Ishikawa (cell line): ENCODE measurements around the gene AMFR.

Source experiments
- CEBPB ChIP-seq: IDR thresholded peaks from 2 replicates; pipeline ENCODE4 v1.6.1; 2012
- EP300 ChIP-seq: IDR thresholded peaks from 2 replicates; pipeline ENCODE4 v1.6.1; 2012; ENCODE audit warnings: borderline replicate concordance
- FOXM1 ChIP-seq: IDR thresholded peaks from 2 replicates; pipeline ENCODE4 v1.6.1; 2012; ENCODE audit warnings: low read depth, borderline replicate concordance
- RAD21 ChIP-seq: IDR thresholded peaks from 2 replicates; pipeline ENCODE4 v1.6.1; 2012; ENCODE audit warnings: low read depth
- YY1 ChIP-seq: IDR thresholded peaks from 2 replicates; pipeline ENCODE4 v1.6.1; 2012; ENCODE audit warnings: low read depth
- ZBTB7A ChIP-seq: IDR thresholded peaks from 2 replicates; pipeline ENCODE4 v1.6.1; 2012; ENCODE audit warnings: low read depth
- TF ChIP-seq, protein P1 (sequence below): IDR thresholded peaks from 2 replicates; pipeline ENCODE4 v1.6.1; 2012
- TF ChIP-seq, protein P2 (sequence below): IDR thresholded peaks from 2 replicates; pipeline ENCODE4 v1.6.1; 2012; ENCODE audit warnings: low read depth, mild to moderate bottlenecking
- TF ChIP-seq, protein P3 (sequence below): IDR thresholded peaks from 2 replicates; pipeline ENCODE4 v1.6.1; 2012

DNA sequence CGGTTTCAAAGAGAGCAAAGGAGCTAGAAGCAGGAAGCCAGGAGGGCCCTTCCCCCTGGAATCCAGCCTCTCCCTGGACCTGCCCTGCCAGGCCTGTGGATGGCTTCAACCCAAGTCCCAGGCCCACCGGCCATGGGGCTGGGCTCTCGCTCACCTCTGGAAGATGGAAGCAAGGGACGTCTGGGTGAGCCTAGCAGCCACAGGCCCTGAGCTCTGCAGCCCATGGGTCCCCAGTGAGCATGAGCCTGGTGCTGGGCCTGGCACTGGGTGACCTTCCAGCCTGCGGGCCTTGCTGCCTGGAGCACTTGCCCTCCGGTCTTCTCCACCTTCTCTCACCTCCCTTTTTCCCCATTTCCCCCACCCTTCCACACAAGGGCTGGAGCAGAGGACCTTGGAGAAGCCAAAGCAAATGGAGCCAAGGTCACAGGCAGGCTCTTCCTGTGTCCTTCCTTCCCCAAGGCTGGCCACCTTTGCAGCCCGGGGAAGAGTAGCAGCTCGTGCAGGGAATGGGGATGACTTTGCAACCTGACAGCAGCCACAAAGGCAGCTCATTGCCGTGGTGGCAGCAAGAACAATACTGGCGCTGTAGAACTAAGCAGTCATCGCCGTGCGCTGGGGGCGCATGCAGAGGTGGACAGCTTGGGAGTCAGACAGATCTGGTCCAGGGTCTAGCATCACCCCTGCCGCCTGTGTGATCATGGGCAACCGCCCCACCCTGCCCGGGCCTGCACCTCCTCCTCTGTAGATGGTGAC is 86.6 kb downstream of the AMFR start:
- TF ChIP-seq EP300: no peak
- TF ChIP-seq RAD21: no peak
- TF ChIP-seq, protein P1, sequence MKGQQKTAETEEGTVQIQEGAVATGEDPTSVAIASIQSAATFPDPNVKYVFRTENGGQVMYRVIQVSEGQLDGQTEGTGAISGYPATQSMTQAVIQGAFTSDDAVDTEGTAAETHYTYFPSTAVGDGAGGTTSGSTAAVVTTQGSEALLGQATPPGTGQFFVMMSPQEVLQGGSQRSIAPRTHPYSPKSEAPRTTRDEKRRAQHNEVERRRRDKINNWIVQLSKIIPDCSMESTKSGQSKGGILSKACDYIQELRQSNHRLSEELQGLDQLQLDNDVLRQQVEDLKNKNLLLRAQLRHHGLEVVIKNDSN: no peak
- TF ChIP-seq ZBTB7A: no peak
- no peak for TF ChIP-seq FOXM1
- TF ChIP-seq YY1: no peak
- TF ChIP-seq, protein P2, sequence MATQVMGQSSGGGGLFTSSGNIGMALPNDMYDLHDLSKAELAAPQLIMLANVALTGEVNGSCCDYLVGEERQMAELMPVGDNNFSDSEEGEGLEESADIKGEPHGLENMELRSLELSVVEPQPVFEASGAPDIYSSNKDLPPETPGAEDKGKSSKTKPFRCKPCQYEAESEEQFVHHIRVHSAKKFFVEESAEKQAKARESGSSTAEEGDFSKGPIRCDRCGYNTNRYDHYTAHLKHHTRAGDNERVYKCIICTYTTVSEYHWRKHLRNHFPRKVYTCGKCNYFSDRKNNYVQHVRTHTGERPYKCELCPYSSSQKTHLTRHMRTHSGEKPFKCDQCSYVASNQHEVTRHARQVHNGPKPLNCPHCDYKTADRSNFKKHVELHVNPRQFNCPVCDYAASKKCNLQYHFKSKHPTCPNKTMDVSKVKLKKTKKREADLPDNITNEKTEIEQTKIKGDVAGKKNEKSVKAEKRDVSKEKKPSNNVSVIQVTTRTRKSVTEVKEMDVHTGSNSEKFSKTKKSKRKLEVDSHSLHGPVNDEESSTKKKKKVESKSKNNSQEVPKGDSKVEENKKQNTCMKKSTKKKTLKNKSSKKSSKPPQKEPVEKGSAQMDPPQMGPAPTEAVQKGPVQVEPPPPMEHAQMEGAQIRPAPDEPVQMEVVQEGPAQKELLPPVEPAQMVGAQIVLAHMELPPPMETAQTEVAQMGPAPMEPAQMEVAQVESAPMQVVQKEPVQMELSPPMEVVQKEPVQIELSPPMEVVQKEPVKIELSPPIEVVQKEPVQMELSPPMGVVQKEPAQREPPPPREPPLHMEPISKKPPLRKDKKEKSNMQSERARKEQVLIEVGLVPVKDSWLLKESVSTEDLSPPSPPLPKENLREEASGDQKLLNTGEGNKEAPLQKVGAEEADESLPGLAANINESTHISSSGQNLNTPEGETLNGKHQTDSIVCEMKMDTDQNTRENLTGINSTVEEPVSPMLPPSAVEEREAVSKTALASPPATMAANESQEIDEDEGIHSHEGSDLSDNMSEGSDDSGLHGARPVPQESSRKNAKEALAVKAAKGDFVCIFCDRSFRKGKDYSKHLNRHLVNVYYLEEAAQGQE: no peak
- TF ChIP-seq, protein P3, sequence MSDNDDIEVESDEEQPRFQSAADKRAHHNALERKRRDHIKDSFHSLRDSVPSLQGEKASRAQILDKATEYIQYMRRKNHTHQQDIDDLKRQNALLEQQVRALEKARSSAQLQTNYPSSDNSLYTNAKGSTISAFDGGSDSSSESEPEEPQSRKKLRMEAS: no peak
- no peak for TF ChIP-seq CEBPB
